Measurements from ENCODE around the gene KIF17.
A peak's percentile ranks its signal among the peaks of the same experiment; 100 is the strongest.

KIF17 gene

DNA sequence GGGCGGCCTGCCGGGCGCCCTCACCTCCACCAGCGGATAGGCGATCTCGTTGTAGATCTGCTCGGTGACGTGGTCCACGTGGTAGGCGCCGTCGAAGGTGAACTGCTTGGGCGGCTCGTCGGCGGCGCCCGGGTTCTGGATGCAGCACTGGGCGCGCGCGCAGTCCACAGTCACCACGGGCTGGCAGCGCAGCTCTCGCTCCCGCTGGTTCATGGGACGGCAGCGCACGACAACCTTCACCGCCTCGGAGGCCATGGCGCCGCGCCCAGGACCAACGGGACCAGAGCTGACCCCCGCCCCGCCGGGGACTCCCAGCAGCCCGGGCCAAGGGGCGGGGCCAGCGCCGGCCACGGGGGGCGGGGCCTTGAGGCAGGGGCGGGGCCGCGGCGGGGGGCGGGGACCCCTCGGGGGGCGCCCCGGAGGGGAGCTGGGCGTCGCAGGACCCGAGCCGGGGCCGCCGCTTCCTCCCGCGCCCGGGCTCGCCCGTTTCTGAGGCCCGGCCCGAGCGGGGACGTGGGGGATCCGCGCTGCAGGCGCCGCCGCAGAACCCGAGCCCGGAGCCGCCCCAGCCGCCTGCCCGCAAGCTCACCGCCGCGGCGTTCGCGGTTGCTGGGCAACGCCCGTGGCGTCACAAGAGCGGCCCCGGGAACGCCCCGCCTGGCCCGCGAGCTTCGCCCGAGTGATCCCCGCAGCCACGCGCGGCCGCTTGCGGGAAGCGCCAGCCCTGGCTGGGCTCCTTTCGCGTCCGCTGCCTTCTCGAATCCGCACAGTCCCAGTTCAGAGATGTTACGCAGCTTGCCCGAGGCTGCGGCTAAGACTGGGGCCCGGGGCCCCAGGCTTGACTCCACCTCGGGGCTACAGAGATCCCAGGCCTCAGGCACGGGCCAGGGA lies at the start of gene KIF17:
TSS of gene KIF17 (minus strand) at position 556 of the 891 bp plus-strand sequence. CDS start at position 255, 301 bp downstream.
- DNase-seq, result peak; percentile 85

DNA sequence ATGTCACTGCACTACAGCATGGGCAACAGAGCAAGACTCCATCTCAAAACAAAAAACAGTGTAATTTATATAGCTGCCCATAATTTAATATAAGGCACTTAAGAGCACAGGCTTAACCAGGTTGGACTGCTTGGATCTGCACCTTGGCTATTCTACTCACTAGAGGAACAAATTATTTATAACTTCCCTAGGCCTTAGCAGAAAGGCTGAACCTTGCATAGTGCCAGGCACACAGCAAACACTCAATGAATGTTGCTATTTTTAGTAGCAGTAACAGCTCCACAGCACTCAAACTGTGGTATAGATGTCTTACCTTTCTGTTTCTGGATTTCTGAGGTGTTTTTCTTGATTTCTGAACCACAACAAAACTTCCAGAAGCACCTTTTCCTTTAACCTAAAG lies 49.5 kb upstream of the KIF17 start:
- DNase-seq, result no peak

DNA sequence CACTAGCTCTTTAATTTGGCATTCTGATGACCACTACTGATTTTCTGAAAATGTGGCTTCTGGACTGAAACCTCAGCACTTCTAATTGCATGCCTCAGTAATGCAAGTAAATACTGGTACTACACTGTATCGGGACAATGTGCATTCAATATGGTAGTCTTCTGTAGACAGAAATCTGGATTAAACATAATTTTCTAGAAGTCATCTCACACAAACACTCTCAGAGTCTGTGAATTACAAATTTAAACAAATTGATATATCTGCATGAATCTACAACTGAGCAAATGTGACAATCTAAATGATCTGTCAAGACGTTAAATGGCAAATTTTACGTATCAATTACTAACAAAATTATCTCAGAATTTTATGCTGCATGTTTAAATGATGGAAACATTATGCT lies 45.6 kb upstream of the KIF17 start:
- DNase-seq, result no peak

DNA sequence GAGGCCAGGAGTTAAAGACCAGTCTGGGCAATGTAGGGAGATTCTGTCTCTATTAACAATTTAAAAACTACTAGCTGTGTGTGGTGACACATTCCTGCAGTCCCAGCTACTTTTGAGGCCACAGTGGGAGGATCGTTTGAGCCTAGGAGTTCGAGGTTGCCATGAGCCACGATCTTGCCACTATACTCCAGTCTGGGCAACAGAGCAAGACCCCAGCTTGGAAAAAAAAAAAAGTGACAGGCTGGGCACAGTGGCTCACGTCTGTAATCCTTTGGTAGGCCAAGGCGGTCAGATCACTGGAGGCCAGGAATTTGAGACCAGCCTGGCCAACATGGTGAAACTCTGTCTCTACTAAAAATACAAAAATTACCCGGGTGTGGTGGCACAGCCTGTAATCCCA lies 42.5 kb upstream of the KIF17 start:
- DNase-seq, result no peak

DNA sequence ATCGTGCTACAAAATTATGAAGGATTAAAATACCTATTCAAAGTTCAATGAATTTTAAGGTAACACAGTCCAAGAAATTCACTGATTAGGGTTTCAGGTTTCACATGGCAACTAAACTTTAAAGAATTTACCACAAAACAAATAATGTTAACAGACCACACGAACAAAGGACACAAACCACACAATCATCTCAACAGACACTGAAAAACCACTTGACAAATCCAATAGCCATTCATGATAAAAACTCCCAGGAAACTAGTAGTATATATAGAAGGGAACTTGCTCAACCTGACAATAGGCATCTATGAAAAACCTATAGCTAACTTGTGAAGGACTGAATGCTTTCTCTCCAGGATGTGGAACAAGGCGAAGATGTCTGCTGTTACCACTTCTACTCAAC lies 35.8 kb upstream of the KIF17 start:
- DNase-seq, result no peak

DNA sequence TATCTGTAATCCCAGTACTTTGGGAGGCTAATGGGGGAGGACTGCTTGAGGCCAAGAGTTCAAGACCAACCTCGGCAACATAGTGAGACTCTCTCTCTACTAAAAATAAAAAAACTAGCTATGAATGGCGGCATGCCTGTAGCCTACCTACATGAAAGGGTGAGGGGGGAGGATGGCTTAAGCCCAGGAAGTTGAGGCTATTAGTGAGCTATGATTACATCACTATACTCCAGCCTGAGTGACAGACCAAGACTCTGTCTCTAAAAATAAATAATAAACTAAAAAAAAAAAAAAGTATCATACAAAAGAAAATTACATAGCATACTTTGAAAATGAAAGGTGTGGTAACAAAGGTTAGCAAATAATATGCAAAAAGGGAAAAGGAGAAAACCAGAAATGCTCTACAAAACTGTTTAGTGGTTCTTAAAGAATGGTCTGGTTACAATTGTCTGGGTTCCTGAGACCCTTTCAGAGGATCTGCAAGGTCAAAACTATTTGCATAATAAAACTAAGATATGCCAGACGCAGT lies 33.7 kb upstream of the KIF17 start:
- DNase-seq, result no peak

DNA sequence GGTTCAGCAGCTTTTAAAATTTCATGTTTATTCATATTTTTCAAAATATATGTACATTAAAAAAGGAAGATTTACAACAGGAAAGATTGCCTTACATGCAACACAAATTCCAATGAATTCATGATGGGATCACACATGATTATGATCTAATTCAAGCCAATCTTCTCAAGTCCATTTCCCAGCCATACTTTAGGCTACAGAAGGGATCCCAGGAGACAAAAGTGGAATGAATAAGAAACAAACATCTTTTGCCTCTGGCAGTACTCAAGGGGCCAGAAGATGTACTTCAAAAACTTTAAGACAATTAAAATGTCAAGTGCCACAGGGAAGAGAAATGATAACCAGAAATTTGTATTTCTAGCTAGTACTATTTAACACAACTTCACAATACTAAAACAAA lies 24.9 kb upstream of the KIF17 start:
- no peak for DNase-seq

DNA sequence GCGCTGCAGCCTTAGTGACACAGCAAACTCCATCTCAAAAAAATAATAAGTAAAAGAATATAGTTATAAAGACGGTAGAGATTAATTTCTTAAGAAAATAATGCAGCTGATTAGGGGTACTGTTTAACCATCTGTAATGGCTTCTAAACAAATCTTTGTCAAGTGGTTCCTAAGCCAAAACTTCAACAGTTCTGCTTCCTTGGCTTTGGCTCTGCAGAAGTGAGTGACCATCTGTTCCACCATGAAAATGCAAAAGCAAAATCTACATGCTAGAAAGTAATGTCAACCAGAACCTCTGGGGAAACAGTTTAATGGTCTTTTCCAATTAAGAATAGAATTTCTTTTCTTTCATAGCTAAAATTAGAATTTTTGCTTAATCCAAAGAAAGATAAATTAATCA lies 23.0 kb upstream of the KIF17 start:
- DNase-seq, result no peak

DNA sequence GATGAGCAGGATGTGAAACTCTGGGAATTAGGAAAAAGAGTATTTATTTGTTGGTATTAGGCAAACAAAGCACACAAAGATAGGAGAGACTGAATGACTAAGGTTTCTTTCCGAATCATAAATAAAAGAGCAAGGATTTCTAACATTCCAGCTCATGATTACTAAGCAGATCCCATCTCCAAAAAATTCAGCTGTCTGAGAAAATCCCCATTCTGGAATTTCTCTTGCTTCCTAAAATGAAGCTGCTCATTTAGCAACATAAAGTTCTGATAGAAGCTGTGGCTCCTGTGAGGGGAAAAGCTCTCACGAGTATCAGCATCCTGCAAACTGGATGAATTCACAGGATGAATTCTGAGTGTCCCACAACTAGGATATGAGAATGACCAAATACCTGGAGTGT lies 21.4 kb upstream of the KIF17 start:
- DNase-seq, result no peak

DNA sequence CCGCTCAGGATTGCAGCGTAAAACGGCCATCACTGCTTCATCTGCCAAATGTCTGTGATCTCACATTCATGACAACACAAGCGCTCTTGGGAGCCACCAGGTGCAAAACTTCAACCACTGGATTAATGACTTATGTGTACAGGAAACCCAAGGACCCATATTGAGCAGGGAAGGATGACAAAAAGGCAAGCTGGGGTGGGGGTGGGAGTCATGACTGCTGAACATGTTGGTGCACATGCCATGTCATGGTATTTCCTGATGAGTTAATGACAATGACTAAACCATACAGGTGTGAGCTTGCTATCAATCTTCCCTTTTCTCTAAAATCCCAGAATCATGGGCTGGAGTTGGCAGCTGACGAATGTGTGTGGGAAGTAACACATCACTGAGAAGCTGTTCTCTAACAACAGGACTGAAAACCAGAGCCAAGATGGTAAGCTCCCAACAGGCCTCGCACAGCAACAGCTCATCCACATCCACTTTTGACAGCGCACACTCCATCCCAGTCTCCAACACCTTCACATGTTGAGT lies 17.8 kb upstream of the KIF17 start:
- no peak for DNase-seq

DNA sequence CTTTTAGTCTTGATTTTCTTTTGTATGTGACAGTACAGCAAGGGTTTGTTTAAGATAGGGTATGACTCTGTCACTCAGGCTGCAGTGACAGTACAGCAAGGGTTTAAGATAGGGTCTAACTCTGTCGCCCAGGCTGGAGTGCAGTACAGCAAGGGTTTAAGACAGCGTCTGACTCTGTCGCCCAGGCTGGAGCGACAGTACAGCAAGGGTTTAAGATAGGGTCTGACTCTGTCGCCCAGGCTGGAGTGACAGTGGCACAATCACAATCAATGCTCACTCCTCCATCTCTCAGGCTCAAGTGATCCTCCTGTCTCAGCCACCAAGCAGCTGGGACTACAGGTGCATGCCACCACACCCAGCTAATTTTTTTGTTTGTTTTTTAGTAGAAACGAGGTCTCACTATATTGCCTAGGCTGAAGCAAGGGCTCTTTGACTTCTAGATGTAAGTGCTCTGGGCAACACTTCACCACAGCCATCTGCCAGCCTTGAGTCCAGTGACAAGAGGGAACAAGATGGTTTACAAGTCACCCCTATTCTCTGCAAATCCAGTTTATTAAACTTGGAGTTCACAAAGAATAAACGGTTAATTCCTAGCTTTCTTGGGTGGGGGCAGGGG lies 15.7 kb upstream of the KIF17 start:
- DNase-seq, result peak; percentile 16

DNA sequence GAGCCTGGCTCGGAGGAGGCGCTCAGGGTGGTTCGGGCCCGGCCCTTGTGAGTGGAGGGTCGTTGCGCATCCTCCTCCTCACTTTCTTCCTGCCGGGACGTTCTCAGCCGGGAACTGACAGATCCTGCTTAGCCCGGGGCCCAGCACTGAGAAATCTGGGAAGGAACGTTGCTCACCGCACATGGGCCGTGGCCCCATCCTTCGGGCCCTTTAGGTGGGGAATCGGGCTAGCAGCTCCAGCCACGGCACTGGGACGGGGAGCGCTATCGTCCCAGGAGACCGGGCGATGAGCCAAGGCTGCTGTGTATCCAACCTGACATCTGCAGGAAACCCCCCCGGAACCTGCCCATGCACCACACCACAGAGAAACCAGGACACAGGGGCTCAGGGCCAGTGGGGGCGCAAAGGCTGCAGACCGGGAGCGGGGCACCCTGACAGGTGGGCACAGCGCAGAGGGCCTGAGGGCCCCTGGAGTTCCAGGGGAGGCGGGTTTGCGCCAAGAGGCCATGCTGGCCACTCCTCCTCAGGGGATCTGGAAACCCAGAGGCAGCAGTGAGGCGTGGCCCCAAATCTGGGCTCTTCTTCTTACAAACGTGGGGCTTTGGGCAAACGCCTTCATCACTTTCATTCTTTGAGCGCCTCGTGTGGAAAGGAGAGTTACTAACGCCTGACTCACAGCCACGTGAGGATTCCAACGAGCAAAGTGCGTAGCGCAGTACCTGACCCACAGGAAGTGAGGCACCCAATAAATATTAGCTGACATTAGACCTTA lies 15.0 kb upstream of the KIF17 start, which contains the start of gene SH2D5:
TSS of gene SH2D5 (minus strand) at position 116 of the 772 bp plus-strand sequence. CDS start 4,659 bp downstream, outside the sequence.
- DNase-seq, result peak; percentile 56

DNA sequence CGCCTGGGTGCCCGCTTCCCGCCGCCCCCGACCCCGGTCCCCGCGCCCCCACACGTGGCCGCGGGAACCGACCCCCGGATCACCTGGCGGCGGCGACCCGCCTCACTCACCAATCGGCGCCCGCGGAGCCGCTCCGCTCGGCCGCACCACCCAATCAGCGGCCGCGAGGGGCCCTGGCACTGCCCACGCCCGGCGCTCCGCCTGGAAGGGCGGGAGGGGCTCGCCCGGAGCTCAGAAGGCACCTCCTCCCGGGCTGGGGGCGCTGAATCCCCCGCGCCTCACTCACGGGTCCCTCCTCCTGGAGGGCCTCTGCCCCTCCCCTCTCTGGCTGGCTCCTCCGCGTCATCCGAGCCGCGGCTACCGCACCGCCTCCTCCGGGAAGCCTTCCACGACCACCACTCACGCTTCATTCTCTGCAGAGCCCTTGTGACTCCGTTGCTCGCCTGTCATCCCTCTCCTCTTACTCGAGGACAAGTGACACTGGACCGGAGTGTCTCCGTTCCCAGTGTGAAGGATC lies 14.3 kb upstream of the KIF17 start:
- DNase-seq, result peak; percentile 70

DNA sequence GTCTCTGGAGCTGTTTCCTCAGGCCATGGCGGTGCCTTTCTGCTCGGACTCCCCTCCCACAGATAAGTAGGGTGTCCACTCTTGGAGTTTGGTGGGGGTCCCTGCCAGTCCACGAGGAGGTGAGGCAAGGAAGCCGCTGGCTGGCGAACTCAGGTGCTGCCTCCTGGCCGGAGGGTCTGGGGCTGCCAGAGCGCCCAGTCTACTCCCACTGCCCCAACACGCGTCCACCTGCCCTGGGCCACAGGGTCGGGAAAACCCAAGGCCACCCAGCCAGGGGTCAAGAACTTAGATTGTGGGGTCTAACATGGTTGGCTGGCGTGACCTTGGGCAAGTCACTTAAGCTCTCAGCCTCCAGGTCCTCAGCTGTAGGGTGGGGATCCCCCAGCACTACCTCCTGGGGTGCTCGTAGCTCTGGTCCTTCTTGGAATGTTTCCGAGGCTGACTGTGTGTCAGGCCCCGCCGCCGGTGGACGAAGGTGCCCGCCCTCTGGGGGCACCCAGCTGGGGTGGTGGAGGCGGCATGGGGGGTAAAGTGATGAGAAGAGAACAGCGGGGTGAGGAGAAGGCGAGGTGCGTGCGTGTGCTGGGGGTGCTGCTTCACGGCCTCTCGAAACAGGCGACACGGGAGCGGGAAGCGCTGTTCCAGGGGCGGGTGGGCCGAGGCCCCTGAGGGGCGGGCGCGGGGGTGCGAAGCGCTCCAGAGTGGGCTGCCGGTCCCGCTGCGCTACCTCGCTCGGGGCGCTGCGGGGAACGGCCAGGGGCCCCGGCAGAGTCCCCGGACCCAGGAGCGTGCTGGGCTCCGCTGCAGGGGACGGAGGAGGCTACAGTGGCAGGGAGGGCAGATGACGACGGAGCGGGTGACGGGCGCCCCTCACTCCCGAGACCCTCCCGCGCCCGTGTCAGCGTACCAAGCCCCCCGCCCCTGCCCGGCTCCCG lies 13.5 kb upstream of the KIF17 start:
- peak; percentile 19 for DNase-seq

DNA sequence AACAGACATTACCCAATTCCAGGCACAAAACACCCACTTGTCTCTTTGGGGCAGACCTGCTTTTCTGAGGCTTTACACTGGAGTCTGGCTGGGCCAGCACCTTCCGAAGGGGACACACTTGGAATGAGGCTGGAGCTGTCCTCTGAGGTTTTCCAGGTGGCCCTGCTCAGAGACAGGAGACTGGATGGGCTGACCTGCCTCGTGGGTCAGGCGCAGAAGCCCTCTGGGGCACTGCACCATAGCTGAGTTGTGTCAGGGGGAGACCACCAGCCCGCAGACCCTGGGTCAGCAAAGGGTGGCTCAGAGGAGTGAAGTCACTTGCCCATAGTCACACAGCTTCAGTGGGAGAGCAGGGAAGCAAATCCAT lies 12.9 kb upstream of the KIF17 start:
- no peak for DNase-seq

DNA sequence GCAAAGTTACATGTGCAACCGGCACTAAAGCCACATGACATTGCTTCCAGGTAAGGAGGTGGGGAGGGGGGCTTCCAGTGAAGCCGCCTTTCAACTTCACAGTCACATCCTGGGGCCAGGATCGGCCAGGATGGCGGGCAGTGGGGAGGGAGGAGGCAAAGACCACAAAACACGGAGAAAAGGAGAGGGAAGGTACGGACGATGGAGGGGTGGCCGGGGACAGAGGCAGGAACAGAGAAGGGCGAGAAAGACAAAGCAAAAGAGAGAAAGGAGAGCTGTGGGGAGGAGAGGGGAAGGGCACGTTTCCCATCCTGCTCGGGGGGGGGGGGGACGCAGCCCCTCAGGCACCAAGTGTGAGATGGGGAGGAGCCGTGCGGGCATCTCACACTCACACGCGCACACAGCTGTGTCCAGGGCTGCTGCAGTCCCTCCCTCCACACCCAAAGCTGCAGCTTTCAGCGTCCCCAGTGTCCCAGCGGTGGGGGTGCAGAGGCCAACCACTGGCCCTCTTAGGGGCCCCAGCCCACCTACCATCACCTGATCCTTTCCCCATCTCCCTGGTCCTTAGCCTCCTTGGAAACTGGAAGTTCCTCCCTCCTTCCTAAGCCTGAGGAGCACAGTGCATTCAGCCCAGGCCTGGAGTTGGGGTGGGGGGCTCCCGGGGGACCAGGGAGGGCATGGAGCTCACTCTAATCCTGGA lies 12.3 kb upstream of the KIF17 start:
- peak; percentile 16 for DNase-seq

DNA sequence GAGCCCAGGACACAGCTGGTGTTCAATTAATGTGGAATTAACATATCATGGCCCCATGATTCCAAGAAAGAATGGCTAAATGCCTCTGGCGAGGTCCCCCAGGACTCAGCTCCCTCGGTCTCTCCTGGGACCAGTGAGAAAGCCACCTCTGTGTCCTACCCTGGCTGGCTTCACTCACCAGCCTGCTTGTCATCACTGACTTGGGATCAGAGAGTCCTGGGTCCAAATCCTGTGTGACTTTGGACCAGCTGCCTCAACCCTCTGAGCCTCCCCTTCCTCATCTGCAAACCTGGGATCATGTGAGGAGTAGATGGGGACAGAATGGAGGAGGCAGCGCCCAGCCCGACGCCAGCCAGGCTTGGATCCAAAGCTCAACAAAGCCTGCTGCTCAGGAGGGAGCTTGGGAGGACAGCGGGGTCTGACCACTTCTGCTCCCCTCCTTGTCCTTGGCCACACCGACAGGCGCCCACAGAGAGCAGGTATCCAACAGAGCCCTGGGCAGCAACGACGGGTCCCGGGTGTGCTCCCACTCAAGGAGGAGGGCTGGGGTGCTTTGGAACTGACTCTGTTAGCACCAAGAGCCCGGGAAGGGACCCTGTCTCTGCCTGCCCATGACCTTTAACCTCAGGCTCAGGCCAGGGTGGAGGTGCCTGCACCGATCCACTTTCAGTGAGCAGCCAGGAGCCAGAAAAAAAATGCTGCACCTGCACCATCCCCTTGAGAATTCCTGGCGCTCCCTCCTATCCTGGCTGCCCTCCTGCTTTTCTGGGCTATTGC lies 11.5 kb upstream of the KIF17 start:
- peak; percentile 19 for DNase-seq

DNA sequence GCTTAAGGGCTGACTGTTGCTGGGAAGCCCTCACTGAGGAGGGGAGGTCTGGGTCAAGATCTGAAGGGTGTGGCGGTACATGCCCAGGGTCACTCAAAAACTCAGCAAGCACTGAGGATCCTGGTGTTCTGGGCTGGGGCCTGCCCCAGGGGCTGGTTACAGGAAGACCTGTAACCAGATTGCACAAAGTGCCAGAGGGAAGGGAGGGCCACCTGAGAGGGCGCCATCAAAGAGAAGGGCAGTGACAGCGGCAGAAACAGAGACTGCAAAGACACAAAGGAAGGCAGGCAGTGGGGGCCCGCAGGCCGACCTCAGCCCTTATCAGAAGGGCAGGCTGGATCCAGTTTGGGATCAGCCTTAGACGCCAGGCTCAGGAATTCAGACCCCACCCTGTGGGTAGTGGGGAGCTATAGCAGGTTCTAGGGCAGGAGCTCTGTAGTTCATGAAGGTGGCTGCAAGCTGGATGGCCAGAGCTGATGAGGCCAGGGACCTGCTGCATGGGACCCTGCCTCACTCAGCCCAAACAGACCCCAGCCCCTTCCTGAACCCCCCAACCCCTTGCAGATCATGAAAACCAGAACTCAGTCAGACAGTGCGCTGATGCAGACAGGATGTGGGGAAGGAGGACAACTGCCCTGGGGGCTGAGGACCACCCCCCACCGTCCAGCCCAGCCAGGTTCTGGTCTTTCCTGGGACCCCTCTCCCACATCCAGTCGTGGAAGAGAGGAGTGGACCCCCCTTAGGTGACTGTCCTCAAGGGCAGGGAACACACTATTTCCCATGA lies 10.8 kb upstream of the KIF17 start:
- no peak for DNase-seq

DNA sequence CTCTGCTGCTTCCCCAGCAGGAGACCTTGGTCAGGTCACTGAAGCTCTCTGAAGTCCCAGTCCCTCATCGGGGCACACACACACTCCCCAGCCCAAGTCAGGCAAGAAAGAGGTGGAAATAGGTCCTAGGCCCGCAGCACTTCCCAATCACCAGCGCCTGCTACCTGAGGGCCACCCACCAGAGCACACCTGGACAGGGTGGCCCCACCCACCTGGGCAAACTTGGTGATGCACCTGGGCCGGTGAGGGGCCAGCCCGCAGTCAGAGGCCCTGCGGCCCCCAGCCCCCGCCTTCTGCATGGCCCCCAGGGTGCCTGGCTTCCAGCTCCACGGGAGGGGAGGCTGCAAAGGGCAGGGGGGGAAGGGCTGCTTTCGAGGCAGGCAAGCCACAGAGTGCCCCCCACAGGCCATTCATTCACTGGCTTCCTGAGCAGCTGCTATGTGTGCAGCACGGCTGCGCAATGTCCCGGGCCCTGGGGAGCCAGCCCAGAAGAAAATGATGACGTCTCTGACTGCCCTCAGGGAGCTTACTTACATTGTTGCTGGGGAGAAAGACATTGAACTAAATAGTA lies 10.0 kb upstream of the KIF17 start:
- no peak for DNase-seq

Data from right hindlimb (tissue), 1 donor.